Bone marrow (tissue), 2 donors: ENCODE measurements around the gene SEBOX.

Experiments
- DNase-seq, 2 donors: peaks; one replicate each; lab custom pipeline; 2025; lab: John Stamatoyannopoulos, UW

SEBOX gene

GRCh38 chr17:28317966-28318758 lies 46.8 kb downstream of the SEBOX start:
- DNase-seq = no peak

- no peak for DNase-seq
These were observed 47.7 kb downstream of the SEBOX start for GRCh38 chr17:28317099-28317965.

GRCh38 chr17:28315846-28316705 lies 48.9 kb downstream of the SEBOX start:
- no peak for DNase-seq

GRCh38 chr17:28313841-28314240 lies 51.2 kb downstream of the SEBOX start:
- no peak for DNase-seq
